ENCODE data around the gene HDDC3. TPM values are rescaled to one million over a fixed set of nuclear protein-coding genes. Genes with fewer than 3 reads are reported as not detected.
"Not testable (repeated sequence)": the region's sequence is repeated elsewhere in the genome, so short reads cannot be mapped to it uniquely, and the experiment has no call there.

The HDDC3 gene
- total RNA-seq, 5 donors from 2014 or later (not counting 1 experiment from before 2014, with no cell fraction given), result 14.4 to 28.6 (median 26.2) TPM

DNA sequence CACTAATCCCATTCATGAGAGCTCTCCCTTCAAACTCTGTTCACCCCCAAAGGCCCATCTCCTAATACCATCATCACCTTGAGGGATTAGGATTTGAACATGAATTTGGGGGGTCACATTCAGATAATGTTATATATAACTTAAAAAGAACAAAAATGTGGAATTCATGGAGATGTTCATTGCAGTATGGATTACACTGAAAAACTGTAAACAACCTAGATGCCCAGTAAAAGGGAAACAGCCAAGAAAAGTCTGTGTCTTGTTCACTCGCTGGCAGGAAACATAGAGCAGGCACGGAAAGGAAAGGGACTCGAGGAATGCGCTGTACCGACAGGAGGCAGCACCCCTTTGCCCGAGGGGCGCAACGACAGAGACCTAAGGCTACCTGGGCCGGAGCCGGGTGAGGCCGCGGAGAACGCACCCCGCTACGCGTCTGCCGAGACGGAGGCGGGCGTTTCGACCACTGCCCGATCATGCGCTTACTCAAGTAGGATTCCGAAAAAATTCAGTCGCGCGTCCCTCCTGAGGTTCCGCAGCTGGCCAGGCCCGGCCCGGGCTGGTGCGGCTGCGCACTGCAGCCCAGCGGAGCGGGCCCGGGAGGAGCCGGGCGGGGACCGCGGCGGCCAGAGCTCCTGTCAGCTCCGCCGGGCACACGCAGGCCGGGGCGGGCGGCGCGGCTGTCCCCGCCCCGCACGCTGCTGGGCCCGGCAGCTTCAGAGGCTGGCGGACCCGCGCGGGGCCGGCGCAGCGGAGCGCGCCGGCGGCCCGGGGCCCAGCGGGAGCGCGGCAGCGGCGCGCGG lies 30.1 kb downstream of the HDDC3 start:
- peak overlapping the region; percentile 82 to 88 (median 82) for H3K4me3 Mint-ChIP-seq
- peak; percentile 77 to 80 (median 77) for ATAC-seq (replicated peaks in 1 of 4)
- H3K4me3 ChIP-seq (ENCODE audit: control insufficient read depth in 1 of 2, extremely low read depth in 1 of 2, low read length in 1 of 2), result peak overlapping the region; percentile 78 to 86

DNA sequence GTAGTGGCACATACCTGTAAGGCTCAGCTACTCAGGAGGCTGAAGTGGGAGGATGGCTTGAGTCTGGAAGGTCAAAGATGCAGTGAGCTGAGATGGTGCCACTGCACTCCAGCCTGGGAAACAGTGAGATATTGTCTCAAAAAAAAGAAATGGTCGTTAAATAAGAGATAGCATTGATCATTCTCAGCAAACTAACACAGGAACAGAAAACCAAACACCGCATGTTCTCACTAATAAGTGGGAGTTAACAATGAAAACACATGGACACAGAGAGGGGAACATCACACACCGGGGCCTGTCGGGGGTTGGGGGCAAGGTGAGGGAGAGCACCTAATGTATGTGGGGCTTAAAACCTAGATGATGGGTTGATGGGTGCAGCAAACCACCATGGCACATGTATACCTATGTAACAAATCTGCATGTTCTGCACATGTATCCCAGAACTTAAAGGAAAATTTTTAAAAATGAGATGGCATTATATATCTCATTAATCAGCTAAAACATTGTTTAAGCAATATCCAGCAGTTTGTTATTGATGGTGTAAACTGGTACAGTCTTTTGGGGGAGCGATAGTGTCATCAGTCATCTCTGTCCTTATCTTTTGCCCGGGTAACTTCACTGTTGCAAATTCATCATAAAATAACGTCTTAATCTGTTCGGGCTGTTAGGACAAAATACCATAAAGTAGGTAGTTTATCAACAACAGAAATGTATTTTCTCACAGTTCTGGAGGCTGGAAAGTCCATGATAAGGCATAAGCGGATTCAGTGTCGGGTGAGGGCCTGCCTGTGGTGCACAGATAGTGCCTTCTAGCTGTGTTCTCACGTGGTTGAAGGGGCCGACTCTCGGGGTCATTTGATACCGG lies 30.9 kb downstream of the HDDC3 start:
- Mint-ChIP-seq H3K9me3 (no peaks in the 10 kb centered on the region), H3K27ac (peak overlapping the region; percentile 90), H3K27me3 (no peaks in the 10 kb centered on the region), H3K4me3 (peak overlapping the region; percentile 82 to 88 (median 82)), H3K4me1 (peaks cover 24 to 27% (median 27%) of the 10 kb centered on the region in 3 donors), H3K36me3 (peaks cover 14% of the 10 kb centered on the region)
- H3K27ac ChIP-seq (ENCODE audit: low read length), result peak overlapping the region; percentile 77
- no peaks in the 10 kb centered on the region for H3K27me3 ChIP-seq (replicated peaks in 1 of 2; ENCODE audit: control insufficient read depth in 2 of 2, extremely low read depth in 1 of 2, insufficient read depth in 2 of 2, low read length in 1 of 2)
- 82% methylated on average over 2 of the region's 14 CpGs for WGBS (ENCODE audit: insufficient coverage)
- no peak for ATAC-seq (replicated peaks in 1 of 4)
- H3K36me3 ChIP-seq (ENCODE audit: control insufficient read depth in 2 of 2, extremely low read depth in 1 of 2, insufficient read depth in 1 of 2, low read length in 1 of 2), result peaks cover 10 to 15% of the 10 kb centered on the region in 2 donors
- no peak for DNase-seq
- H3K9me3 ChIP-seq, result no peaks in the 10 kb centered on the region
- H3K4me1 ChIP-seq (ENCODE audit: control insufficient read depth in 1 of 2, extremely low read depth in 1 of 2, insufficient read depth in 2 of 2, low read length in 2 of 2), result peaks cover 3 to 19% of the 10 kb centered on the region in 2 experiments
- no peak overlapping the region for H3K4me3 ChIP-seq (ENCODE audit: control insufficient read depth in 1 of 2, extremely low read depth in 1 of 2, low read length in 1 of 2)
- ChIA-PET POLR2A (interaction anchor here in 1 of 2 donors (0.5 kb wide), 1 partner anchor 71 kb away, joined by 6 read pairs; no protein-coding TSS in a partner anchor), CTCF (interaction anchor here (0.7 to 4.7 kb wide), 8 partner anchors 16 to 371 kb away, joined by 3 to 78 read pairs (median 3); partner anchors contain the start of genes HDDC3 (in 1 of the 2) and UNC45A (in 1 of the 2))

More for the DNA sequence above, 30.1 kb downstream of the HDDC3 start:
- peak overlapping the region; percentile 90 for H3K27ac Mint-ChIP-seq
- Histone ChIP-seq H3K4me1 (ENCODE audit: control insufficient read depth in 1 of 2, extremely low read depth in 1 of 2, insufficient read depth in 2 of 2, low read length in 2 of 2) (peaks cover 3 to 19% of the 10 kb centered on the region in 2 experiments), H3K36me3 (ENCODE audit: control insufficient read depth in 2 of 2, extremely low read depth in 1 of 2, insufficient read depth in 1 of 2, low read length in 1 of 2) (peaks cover 14 to 24% of the 10 kb centered on the region in 2 donors), H3K27ac (ENCODE audit: low read length) (peak overlapping the region; percentile 77), H3K9me3 (no peaks in the 10 kb centered on the region), H3K27me3 (replicated peaks in 1 of 2; ENCODE audit: control insufficient read depth in 2 of 2, extremely low read depth in 1 of 2, insufficient read depth in 2 of 2, low read length in 1 of 2) (no peaks in the 10 kb centered on the region)
- H3K27me3 Mint-ChIP-seq, result no peaks in the 10 kb centered on the region
- H3K36me3 Mint-ChIP-seq, result peaks cover 21% of the 10 kb centered on the region
- POLR2A ChIA-PET, result interaction anchor here (0.5 to 0.8 kb wide), 4 partner anchors 32 to 669 kb away, joined by 3 to 6 read pairs (median 4); partner anchors contain the start of genes CIB1 (in 1 of the 2) and GDPGP1 (in 1 of the 2)
- peak; percentile 31 to 83 (median 56) for DNase-seq
- peaks cover 24 to 27% (median 27%) of the 10 kb centered on the region in 3 donors for H3K4me1 Mint-ChIP-seq
- H3K9me3 Mint-ChIP-seq, result no peaks in the 10 kb centered on the region
- CTCF ChIA-PET, result interaction anchor here (0.5 to 4.7 kb wide), 11 partner anchors 16 to 836 kb away, joined by 3 to 78 read pairs (median 3); partner anchors contain the start of genes HDDC3 (in 1 of the 2) and UNC45A (in 1 of the 2)
- under 1% methylated on average over 71 of the region's 71 CpGs for WGBS (ENCODE audit: insufficient coverage)

DNA sequence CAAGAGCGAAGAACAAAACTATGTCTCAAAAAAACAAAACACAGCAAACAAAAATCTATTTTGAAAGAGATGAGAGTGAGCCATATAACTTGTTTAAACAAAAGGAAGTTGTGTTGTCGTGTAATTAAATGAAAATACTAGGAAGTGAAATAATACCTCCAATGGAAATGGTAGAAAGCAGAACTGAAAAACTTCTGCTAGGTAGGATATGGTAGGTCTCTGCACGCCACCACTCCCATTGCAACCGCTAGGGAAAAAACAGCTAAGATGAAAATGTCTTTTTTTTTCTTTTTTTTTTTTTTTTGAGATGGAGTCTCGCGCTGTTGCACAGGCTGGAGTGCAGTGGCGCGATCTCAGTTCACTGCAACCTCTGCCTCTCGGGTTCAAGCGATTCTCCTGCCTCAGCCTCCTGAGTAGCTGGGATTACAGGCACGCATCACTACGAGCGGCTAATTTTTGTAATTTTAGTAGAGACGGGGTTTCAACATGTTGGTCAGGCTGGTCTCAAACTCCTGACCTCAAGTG lies 35.2 kb downstream of the HDDC3 start:
- H3K27ac ChIP-seq (ENCODE audit: low read length); POLR2A ChIA-PET; ATAC-seq (replicated peaks in 1 of 4); CTCF ChIA-PET; H3K27ac Mint-ChIP-seq; H3K36me3 ChIP-seq (ENCODE audit: control insufficient read depth in 2 of 2, extremely low read depth in 1 of 2, insufficient read depth in 1 of 2, low read length in 1 of 2); H3K27me3 Mint-ChIP-seq; H3K4me3 ChIP-seq (ENCODE audit: control insufficient read depth in 1 of 2, extremely low read depth in 1 of 2, low read length in 1 of 2); H3K4me3 Mint-ChIP-seq; H3K4me1 ChIP-seq (ENCODE audit: control insufficient read depth in 1 of 2, extremely low read depth in 1 of 2, insufficient read depth in 2 of 2, low read length in 2 of 2); DNase-seq; H3K36me3 Mint-ChIP-seq; H3K27me3 ChIP-seq (replicated peaks in 1 of 2; ENCODE audit: control insufficient read depth in 2 of 2, extremely low read depth in 1 of 2, insufficient read depth in 2 of 2, low read length in 1 of 2); H3K9me3 Mint-ChIP-seq; H3K9me3 ChIP-seq: not testable (repeated sequence)
- 93% methylated on average over 4 of the region's 14 CpGs for WGBS (ENCODE audit: insufficient coverage)
- H3K4me1 Mint-ChIP-seq, result peaks cover 11 to 12% (median 12%) of the 10 kb centered on the region in 3 donors

DNA sequence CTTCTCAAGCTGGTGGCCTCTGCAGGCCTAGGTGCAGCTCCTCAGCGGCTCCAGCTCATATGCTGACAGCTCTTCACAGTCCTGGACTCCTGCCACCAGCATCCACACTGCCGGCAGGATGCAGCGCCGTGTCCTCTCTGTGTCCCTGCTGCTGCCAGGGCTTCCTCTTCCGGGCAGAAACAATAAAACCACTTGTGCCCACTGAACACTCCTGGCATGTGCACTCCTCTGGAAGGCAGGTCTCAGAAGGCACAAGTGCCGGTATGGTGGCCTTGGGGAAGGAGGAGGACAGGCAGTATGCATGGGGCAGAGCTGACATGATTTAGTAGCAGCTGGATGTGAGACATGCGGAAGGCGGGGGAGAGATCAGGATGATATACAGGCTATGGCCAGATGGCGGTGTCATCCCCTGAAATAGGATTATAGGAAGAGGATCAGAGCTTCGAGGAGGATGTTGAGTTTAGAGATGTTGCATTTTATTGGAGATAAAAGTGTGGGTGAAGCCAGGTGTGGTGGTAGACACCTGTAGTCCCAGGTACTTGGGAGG lies 36.7 kb downstream of the HDDC3 start:
- H3K27me3 Mint-ChIP-seq, result no peaks in the 10 kb centered on the region
- no peak overlapping the region for H3K4me3 ChIP-seq (ENCODE audit: control insufficient read depth in 1 of 2, extremely low read depth in 1 of 2, low read length in 1 of 2)
- 96% methylated on average over 9 of the region's 10 CpGs for WGBS (ENCODE audit: insufficient coverage)
- no peaks in the 10 kb centered on the region for H3K9me3 ChIP-seq
- POLR2A ChIA-PET, result interaction anchor here in 1 of 2 donors (0.5 kb wide), 1 partner anchor 577 kb away, joined by 3 read pairs; no protein-coding TSS in a partner anchor
- DNase-seq, result no peak
- no peak for ATAC-seq (replicated peaks in 1 of 4)
- peaks cover 0 to 8% of the 10 kb centered on the region in 2 experiments for H3K27me3 ChIP-seq (replicated peaks in 1 of 2; ENCODE audit: control insufficient read depth in 2 of 2, extremely low read depth in 1 of 2, insufficient read depth in 2 of 2, low read length in 1 of 2)
- H3K4me1 Mint-ChIP-seq, result no peaks in the 10 kb centered on the region
- H3K27ac ChIP-seq (ENCODE audit: low read length), result no peak overlapping the region
- no peaks in the 10 kb centered on the region for H3K36me3 ChIP-seq (ENCODE audit: control insufficient read depth in 2 of 2, extremely low read depth in 1 of 2, insufficient read depth in 1 of 2, low read length in 1 of 2)
- H3K36me3 Mint-ChIP-seq, result no peaks in the 10 kb centered on the region
- no peak overlapping the region for H3K27ac Mint-ChIP-seq
- H3K4me3 Mint-ChIP-seq, result no peak overlapping the region
- H3K4me1 ChIP-seq (ENCODE audit: control insufficient read depth in 1 of 2, extremely low read depth in 1 of 2, insufficient read depth in 2 of 2, low read length in 2 of 2), result peaks cover 0 to 1% of the 10 kb centered on the region in 2 experiments
- CTCF ChIA-PET, result interaction anchor here in 1 of 2 donors (0.6 kb wide), 1 partner anchor 32 kb away, joined by 11 read pairs; no protein-coding TSS in a partner anchor
- H3K9me3 Mint-ChIP-seq, result no peaks in the 10 kb centered on the region

DNA sequence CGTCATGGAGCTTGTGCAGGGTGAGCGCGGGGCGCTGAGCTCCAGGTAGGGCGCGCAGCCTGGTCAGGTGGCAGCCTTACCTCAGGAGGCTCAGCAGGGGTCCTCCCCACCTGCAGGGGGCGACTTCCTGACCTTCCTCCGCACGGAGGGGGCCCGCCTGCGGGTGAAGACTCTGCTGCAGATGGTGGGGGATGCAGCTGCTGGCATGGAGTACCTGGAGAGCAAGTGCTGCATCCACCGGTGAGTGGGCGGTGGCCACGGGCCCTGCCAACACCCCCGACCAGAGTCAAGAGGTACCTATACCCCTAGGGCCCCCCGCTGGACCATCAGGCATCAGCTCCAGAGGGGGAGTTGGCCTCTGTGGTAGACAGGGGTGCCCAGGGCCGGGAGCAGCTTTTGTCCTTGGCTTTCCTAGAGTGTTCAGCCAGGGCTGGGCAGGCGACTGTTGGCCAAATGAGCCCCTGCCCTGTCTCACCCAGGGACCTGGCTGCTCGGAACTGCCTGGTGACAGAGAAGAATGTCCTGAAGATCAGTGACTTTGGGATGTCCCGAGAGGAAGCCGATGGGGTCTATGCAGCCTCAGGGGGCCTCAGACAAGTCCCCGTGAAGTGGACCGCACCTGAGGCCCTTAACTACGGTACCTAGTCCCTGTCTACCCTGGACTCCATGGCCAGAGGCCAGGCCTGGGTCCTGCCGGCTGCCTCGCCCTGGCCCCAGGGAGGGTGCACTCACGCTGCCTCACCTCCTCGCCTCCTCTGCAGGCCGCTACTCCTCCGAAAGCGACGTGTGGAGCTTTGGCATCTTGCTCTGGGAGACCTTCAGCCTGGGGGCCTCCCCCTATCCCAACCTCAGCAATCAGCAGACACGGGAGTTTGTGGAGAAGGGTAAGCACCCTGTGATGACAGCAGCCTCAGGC lies 38.9 kb downstream of the HDDC3 start:
- Histone ChIP-seq H3K4me3 (ENCODE audit: control insufficient read depth in 1 of 2, extremely low read depth in 1 of 2, low read length in 1 of 2) (no peak overlapping the region), H3K4me1 (ENCODE audit: control insufficient read depth in 1 of 2, extremely low read depth in 1 of 2, insufficient read depth in 2 of 2, low read length in 2 of 2) (peaks cover 0 to 20% of the 10 kb centered on the region in 2 experiments), H3K9me3 (no peaks in the 10 kb centered on the region), H3K27ac (ENCODE audit: low read length) (no peak overlapping the region), H3K36me3 (ENCODE audit: control insufficient read depth in 2 of 2, extremely low read depth in 1 of 2, insufficient read depth in 1 of 2, low read length in 1 of 2) (no peaks in the 10 kb centered on the region), H3K27me3 (replicated peaks in 1 of 2; ENCODE audit: control insufficient read depth in 2 of 2, extremely low read depth in 1 of 2, insufficient read depth in 2 of 2, low read length in 1 of 2) (peaks cover 0 to 20% of the 10 kb centered on the region in 2 experiments)
- ChIA-PET POLR2A (no interaction called here), CTCF (interaction anchor here in 1 of 2 donors (0.5 to 0.7 kb wide), 2 partner anchors 91 to 574 kb away, joined by 3 read pairs; no protein-coding TSS in a partner anchor)
- Mint-ChIP-seq H3K36me3 (no peaks in the 10 kb centered on the region), H3K27me3 (no peaks in the 10 kb centered on the region), H3K9me3 (no peaks in the 10 kb centered on the region), H3K27ac (no peak overlapping the region), H3K4me1 (no peaks in the 10 kb centered on the region), H3K4me3 (no peak overlapping the region)
- no peak for DNase-seq
- ATAC-seq (replicated peaks in 1 of 4), result no peak
- 96% methylated on average over 26 of the region's 33 CpGs for WGBS (ENCODE audit: insufficient coverage)

All from T-cell (primary cell).